MCF 10A (cell line): ENCODE measurements around the gene PSG6. TPM values are rescaled to one million over a fixed set of nuclear protein-coding genes. Genes with fewer than 3 reads are reported as not detected.
"Not testable (repeated sequence)": the region's sequence is repeated elsewhere in the genome, so short reads cannot be mapped to it uniquely, and the experiment has no call there.

Source experiments
- Bru-seq: library from RNA; stranded (reverse); fragments of 400-500 nt; gene quantifications from one replicate; lab custom pipeline; 2021; lab: Mats Ljungman, UMichigan
- BruChase-seq, 2 experiments: library from RNA; stranded (reverse); fragments of 400-500 nt; gene quantifications; one replicate each; lab custom pipeline; 2021; lab: Mats Ljungman, UMichigan
- BruUV-seq: library from RNA; stranded (reverse); fragments of 400-500 nt; replicated peaks from 2 replicates; lab custom pipeline; 2021; lab: Mats Ljungman, UMichigan
- CTCF ChIA-PET: fragments of 300-600 bp; sonication (Branson Sonifier 250); formaldehyde crosslinking; extraction: SDS; loops from one replicate; lab custom pipeline; 2021; ENCODE audit warnings: antibody characterized with exemption, inconsistent platforms; lab: Yijun Ruan, JAX
- POLR2A ChIA-PET: fragments of 300-600, 350-650 bp; sonication (Branson Sonifier 250); formaldehyde crosslinking; extraction: SDS; loops from one replicate; lab custom pipeline; 2020; ENCODE audit warnings: antibody characterized with exemption, inconsistent platforms; lab: Yijun Ruan, JAX
- DNase-seq: peaks from one replicate; pipeline ENCODE4 v3.0.0-alpha.2; 2018; ENCODE audit not compliant: unreplicated experiment
- H3K27ac Mint-ChIP-seq: one replicate; pipeline ENCODE4 v1.8.0; 2022; ENCODE audit warnings: mild to moderate bottlenecking, low read depth, mixed read lengths; ENCODE audit not compliant: unreplicated experiment
- H3K27me3 Mint-ChIP-seq: one replicate; pipeline ENCODE4 v1.8.0; 2022; ENCODE audit warnings: mixed read lengths; ENCODE audit not compliant: insufficient read depth, unreplicated experiment
- H3K36me3 Mint-ChIP-seq: one replicate; pipeline ENCODE4 v1.8.0; 2022; ENCODE audit warnings: mild to moderate bottlenecking, moderate library complexity, mixed read lengths; ENCODE audit not compliant: insufficient read depth, unreplicated experiment
- H3K4me1 Mint-ChIP-seq: one replicate; pipeline ENCODE4 v1.8.0; 2022; ENCODE audit warnings: mixed read lengths; ENCODE audit not compliant: insufficient read depth, unreplicated experiment
- H3K4me3 Mint-ChIP-seq: one replicate; pipeline ENCODE4 v1.8.0; 2022; ENCODE audit warnings: mild to moderate bottlenecking, moderate library complexity, mixed read lengths; ENCODE audit not compliant: unreplicated experiment
- H3K9me3 Mint-ChIP-seq: one replicate; pipeline ENCODE4 v1.8.0; 2022; ENCODE audit warnings: mixed read lengths; ENCODE audit not compliant: unreplicated experiment
- intact Hi-C: fragments of 100-400 bp; cut with micrococcal nuclease; formaldehyde crosslinking; loops from 2 replicates; pipeline ENCODE4 v1.14.1; 2022
- long read RNA-seq: library from polyadenylated mRNA; stranded (forward); transcript quantifications from one replicate; pipeline ENCODE4 v2.0.0, GENCODE V29; 2022
- total RNA-seq: library from RNA; stranded (reverse); gene quantifications from 2 replicates; pipeline ENCODE4 v1.2.3, GENCODE V29; 2022
- TF ChIP-seq, protein P1 (sequence below): fragments of 200-600 bp; IDR thresholded peaks from one replicate; pipeline ENCODE4 v1.8.0; 2022; ENCODE audit warnings: antibody characterized with exemption, mild to moderate bottlenecking; ENCODE audit not compliant: unreplicated experiment

Gene PSG6
- total RNA-seq (not detected in 2 replicates), Bru-seq, nascent RNA (percentile 9 among the genes with signal in this experiment), BruChase-seq, experiment 1, labeled RNA remaining after a 6-hour chase (not detected), BruChase-seq, experiment 2, labeled RNA remaining after a 2-hour chase (not detected)
- long read RNA-seq = 0 reads

DNA sequence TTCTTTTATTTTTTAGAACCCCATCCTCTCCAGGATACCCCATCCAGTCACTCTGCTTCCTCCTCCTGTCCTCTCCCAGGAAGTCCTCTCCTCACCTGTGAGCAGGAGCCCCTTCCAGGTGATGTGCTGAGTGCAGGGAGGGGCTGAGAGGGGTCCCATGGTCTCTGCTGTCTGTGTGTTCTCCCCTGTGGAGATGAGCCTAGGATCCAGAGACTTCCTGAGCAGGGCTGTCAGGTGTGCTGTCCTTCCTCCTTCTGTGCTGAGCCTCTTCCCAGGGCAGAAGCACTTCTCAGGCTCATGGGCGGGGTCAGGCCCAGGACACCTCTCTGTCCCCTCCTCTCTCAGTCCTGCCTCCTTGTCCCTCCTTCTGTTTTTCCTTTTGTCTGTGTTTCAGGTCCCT is at the start of gene PSG6:
Gene PSG6 (minus strand): TSS at position 261 of the 400 bp plus-strand sequence. CDS start 102 bp downstream, at position 159.
- H3K36me3 Mint-ChIP-seq, H3K9me3 Mint-ChIP-seq, H3K27ac Mint-ChIP-seq, H3K4me3 Mint-ChIP-seq, BruUV-seq, intact Hi-C loops, H3K4me1 Mint-ChIP-seq, DNase-seq, POLR2A ChIA-PET, H3K27me3 Mint-ChIP-seq: not testable (repeated sequence)
- CTCF ChIA-PET = interaction anchor here (1.4 to 2.7 kb wide), 2 partner anchors 9 to 17 kb away, joined by 4 to 12 read pairs; no protein-coding TSS in a partner anchor

DNA sequence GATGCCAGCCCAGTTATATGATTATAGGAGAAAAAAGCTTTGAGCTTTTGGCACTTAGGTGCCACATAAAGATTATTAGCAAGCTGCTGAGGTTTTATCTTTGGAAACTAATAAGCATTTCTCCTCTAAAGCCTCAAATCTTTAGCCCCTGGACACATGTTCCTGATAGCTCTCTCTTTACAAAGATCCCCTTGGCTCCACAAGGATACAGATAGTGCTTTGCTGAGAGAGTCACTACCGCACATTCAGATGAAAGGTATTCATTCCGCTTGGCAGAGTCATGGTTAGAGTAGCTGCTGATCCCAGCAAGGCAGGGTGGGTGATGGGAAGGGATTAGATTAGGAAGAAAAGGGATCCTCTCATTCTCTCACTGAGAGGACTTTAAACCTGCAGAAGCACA is 47.5 kb upstream of the PSG6 start:
- TF ChIP-seq, protein P1, sequence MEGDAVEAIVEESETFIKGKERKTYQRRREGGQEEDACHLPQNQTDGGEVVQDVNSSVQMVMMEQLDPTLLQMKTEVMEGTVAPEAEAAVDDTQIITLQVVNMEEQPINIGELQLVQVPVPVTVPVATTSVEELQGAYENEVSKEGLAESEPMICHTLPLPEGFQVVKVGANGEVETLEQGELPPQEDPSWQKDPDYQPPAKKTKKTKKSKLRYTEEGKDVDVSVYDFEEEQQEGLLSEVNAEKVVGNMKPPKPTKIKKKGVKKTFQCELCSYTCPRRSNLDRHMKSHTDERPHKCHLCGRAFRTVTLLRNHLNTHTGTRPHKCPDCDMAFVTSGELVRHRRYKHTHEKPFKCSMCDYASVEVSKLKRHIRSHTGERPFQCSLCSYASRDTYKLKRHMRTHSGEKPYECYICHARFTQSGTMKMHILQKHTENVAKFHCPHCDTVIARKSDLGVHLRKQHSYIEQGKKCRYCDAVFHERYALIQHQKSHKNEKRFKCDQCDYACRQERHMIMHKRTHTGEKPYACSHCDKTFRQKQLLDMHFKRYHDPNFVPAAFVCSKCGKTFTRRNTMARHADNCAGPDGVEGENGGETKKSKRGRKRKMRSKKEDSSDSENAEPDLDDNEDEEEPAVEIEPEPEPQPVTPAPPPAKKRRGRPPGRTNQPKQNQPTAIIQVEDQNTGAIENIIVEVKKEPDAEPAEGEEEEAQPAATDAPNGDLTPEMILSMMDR = no peak
- BruUV-seq = no TSS peak
- intact Hi-C loops = no loop called here
- CTCF ChIA-PET = no interaction called here
- POLR2A ChIA-PET = no interaction called here
- Mint-ChIP-seq H3K36me3 (no peaks in the 10 kb centered on the region), H3K27me3 (no peaks in the 10 kb centered on the region), H3K4me3 (no peak overlapping the region), H3K27ac (no peak overlapping the region), H3K9me3 (no peaks in the 10 kb centered on the region), H3K4me1 (peaks cover 6% of the 10 kb centered on the region)
- DNase-seq = no peak

DNA sequence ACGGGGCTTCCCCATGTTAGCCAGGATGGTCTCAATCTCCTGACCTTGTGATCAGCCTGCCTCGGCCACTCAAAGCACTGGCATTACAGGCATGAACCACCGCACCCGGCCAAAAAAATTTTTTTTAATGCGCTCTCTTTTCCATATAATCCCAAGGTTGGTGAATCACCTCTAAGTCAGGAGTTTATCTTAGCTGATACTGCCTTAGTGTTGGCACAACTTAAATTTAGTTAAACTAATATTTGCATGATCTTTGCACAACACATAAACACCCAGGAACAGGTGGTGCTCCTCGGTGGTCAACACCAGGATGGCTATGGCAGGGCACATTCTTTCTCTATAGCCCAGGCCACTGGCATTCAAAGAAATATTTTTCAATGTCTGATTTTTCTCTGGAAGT is 43.4 kb upstream of the PSG6 start:
- no peak for DNase-seq
- H3K4me1 Mint-ChIP-seq = peaks cover 6% of the 10 kb centered on the region
- no peaks in the 10 kb centered on the region for H3K9me3 Mint-ChIP-seq
- H3K27me3 Mint-ChIP-seq = no peaks in the 10 kb centered on the region
- BruUV-seq = no TSS peak
- POLR2A ChIA-PET = no interaction called here
- H3K4me3 Mint-ChIP-seq = no peak overlapping the region
- H3K36me3 Mint-ChIP-seq = no peaks in the 10 kb centered on the region
- intact Hi-C loops = no loop called here
- TF ChIP-seq, protein P1 = no peak
- no peak overlapping the region for H3K27ac Mint-ChIP-seq
- CTCF ChIA-PET = no interaction called here

DNA sequence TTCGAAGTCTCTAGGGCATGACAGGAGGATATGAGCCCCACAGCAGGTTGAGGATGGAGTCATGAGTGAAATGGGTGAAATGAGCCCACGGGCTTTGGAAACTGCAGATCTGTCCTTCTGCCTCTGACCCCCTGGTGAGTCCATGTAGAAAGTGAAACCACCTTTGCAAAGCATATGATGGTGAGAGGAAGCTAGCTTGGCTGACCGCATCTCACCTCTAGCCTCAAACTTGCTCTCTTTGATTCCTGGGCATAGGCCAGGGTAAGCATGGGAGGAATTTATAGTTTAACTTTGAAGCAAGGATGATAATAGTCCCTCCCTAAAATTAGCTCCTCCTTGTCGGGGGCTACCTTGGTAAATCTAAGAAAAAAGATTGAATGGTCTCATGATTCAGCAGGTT is 34.4 kb upstream of the PSG6 start:
- DNase-seq, H3K4me3 Mint-ChIP-seq, intact Hi-C loops, H3K27me3 Mint-ChIP-seq, H3K36me3 Mint-ChIP-seq, H3K27ac Mint-ChIP-seq, BruUV-seq, POLR2A ChIA-PET, H3K9me3 Mint-ChIP-seq, H3K4me1 Mint-ChIP-seq: not testable (repeated sequence)
- CTCF ChIA-PET = interaction anchor here (0.8 kb wide), 1 partner anchor 10 kb away, joined by 3 read pairs; no protein-coding TSS in a partner anchor

DNA sequence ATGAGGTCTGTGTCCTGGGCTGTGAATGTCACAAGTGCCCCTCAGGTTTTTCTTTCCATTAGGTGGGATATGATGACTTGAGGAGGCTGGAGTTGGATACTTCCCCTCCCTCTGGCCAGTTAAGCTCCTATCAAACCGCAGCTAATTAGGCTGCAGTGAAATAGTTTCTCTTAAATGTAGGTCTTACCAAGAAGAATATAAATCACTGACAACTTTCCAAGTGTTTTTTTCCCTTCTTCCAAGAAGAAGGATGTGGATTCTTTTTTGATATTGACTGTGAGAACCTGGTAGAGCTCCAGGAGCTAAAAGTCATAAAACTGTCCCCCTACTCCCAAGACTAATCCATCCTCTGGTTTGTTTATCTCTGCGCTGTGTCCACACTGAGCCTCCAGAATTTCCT is 33.8 kb upstream of the PSG6 start:
- DNase-seq, H3K4me1 Mint-ChIP-seq, H3K27me3 Mint-ChIP-seq, H3K27ac Mint-ChIP-seq, H3K4me3 Mint-ChIP-seq, H3K36me3 Mint-ChIP-seq, H3K9me3 Mint-ChIP-seq, BruUV-seq, POLR2A ChIA-PET, intact Hi-C loops: not testable (repeated sequence)
- CTCF ChIA-PET = interaction anchor here (0.8 kb wide), 1 partner anchor 9 kb away, joined by 3 read pairs; no protein-coding TSS in a partner anchor
